Keratinocyte (primary cell): Measurements from ENCODE around the gene CEL.

Source experiments
- EZH2 ChIP-seq: IDR thresholded peaks from one replicate; pipeline ENCODE4 v1.6.1; 2012; ENCODE audit warnings: inconsistent platforms, mild to moderate bottlenecking, low read length, moderate library complexity
- TF ChIP-seq, protein P1 (sequence below), 3 experiments: IDR thresholded peaks in 1 of 3; conservative IDR thresholded peaks in 1 of 3; optimal IDR thresholded peaks in 1 of 3; 2 replicates in 2 of 3; 3 replicates in 1 of 3; pipeline versions ENCODE3 to v1.5.1; 2011; ENCODE audit warnings: low read length in 3 of 3, mild to moderate bottlenecking in 3 of 3, moderate library complexity in 2 of 3, control low read depth in 1 of 3, inconsistent platforms in 1 of 3; ENCODE audit not compliant: insufficient read depth in 2 of 3; ENCODE audit errors: extremely low read depth in 1 of 3

DNA sequence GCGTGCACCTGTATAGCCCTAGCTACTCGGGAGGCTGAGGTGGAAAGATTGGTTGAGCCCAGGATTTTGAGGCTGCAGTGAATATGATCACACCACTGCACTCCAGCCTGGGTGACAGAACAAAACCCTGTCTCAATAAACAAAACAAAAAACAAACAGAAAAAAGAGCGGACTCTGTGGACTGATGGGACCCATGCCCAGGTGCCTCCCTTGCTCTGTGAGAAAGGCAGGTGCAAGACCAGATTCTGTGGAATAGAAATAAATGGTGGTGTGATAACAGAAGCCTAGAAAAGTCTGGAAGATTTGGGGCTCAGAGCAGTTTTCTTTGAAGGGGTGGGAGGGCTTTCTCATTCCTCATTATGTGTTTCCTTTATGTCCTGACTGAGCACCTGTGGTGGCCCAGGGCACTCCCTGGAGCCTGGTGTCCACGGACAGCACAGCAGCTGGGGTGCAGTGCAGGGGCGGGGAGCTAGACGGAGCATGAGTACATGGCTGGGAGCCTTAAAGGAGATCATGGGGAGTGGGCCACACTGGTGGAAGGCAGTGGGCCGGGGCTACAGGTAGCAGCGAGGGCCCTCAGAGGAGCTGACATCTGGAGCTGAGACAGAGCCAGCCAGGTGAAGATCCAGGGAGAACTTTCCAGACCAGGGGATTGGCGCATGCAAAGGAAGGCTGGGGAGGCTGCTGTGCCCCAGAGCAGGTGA is 15.4 kb upstream of the CEL start:
- TF ChIP-seq, protein P1, sequence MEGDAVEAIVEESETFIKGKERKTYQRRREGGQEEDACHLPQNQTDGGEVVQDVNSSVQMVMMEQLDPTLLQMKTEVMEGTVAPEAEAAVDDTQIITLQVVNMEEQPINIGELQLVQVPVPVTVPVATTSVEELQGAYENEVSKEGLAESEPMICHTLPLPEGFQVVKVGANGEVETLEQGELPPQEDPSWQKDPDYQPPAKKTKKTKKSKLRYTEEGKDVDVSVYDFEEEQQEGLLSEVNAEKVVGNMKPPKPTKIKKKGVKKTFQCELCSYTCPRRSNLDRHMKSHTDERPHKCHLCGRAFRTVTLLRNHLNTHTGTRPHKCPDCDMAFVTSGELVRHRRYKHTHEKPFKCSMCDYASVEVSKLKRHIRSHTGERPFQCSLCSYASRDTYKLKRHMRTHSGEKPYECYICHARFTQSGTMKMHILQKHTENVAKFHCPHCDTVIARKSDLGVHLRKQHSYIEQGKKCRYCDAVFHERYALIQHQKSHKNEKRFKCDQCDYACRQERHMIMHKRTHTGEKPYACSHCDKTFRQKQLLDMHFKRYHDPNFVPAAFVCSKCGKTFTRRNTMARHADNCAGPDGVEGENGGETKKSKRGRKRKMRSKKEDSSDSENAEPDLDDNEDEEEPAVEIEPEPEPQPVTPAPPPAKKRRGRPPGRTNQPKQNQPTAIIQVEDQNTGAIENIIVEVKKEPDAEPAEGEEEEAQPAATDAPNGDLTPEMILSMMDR (optimal IDR thresholded peaks at IDR 0.05 in 1 of 3, IDR thresholded peaks at IDR 0.05 in 1 of 3, conservative IDR thresholded peaks at IDR 0.05 in 1 of 3; ENCODE audit: extremely low read depth in 1 of 3, insufficient read depth in 2 of 3, low read length in 3 of 3) = no peak
- no peak for TF ChIP-seq EZH2
